ENCODE results near the gene KCTD3. TPM values are rescaled to one million over a fixed set of nuclear protein-coding genes. Genes with fewer than 3 reads are reported as not detected.

KCTD3 gene
- total RNA-seq, 1 donor from 2014 or later = 57.9 TPM

DNA sequence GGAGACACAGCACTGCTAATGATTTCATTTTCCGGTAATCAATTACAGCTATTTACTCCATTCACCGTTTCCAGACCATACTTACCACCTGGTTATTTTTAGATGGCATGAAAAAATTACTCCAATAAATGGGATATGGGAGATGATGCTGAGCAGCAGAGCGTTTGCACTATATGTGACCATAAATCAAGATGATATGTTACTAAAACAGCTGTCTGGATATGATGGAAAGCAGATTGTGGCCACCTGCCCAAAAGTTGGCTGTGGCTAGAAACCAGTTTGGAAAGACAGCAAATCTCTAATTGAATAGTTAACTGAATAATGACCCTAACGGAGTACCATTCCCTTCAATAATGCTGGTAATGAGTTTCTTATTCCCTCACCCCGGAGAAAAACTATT lies 22.5 kb upstream of the KCTD3 start:
- H3K9me3 Mint-ChIP-seq = no peaks in the 10 kb centered on the region
- no peaks in the 10 kb centered on the region for H3K4me1 Mint-ChIP-seq
- no peak overlapping the region for H3K4me3 Mint-ChIP-seq
- TF ChIP-seq, protein P1, sequence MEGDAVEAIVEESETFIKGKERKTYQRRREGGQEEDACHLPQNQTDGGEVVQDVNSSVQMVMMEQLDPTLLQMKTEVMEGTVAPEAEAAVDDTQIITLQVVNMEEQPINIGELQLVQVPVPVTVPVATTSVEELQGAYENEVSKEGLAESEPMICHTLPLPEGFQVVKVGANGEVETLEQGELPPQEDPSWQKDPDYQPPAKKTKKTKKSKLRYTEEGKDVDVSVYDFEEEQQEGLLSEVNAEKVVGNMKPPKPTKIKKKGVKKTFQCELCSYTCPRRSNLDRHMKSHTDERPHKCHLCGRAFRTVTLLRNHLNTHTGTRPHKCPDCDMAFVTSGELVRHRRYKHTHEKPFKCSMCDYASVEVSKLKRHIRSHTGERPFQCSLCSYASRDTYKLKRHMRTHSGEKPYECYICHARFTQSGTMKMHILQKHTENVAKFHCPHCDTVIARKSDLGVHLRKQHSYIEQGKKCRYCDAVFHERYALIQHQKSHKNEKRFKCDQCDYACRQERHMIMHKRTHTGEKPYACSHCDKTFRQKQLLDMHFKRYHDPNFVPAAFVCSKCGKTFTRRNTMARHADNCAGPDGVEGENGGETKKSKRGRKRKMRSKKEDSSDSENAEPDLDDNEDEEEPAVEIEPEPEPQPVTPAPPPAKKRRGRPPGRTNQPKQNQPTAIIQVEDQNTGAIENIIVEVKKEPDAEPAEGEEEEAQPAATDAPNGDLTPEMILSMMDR (conservative IDR thresholded peaks at IDR 0.05) = no peak
- DNase-seq (ENCODE audit: low read depth, low spot score) = no peak
- H3K27ac Mint-ChIP-seq (ENCODE audit: unreplicated experiment) = no peak overlapping the region
- no peaks in the 10 kb centered on the region for H3K27me3 Mint-ChIP-seq (ENCODE audit: low read depth)
- H3K36me3 Mint-ChIP-seq (ENCODE audit: low read depth) = no peaks in the 10 kb centered on the region

DNA sequence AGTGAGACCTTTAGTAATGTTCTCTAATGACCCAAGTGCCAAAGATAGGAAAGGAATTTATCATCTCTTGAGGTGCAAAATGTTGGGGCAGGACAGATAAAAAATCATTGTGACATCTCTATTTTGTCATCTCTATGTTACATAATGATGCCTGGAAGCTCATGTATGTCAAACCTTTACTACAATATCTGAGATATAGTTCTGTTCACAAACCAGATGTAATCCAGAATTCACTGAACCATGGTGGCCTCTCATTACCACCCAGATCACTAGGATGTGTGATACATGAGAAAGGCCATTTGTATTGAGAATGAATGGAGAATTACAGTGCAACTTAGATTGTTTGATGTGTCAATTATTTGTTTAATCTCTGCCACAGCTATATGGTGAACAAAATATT lies 22.0 kb upstream of the KCTD3 start:
- no peaks in the 10 kb centered on the region for H3K9me3 Mint-ChIP-seq

DNA sequence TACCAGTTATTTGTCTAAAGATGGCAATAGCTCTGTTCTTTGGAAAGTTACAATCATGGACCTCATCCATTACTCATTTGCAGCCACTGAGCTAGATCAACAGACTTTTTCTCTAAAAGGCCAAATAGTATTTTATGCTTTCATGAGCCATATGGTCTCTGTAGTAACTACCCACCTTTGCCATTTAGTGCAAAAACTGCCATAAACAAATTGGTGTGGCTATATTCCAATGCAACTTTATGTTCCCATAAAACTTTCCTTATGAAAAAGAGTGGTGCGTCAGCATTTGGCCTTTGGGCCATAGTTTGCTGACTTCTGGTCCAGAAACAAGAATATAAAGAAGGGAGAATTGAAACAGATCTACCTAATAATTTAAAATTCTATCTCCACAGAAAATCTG lies 20.1 kb upstream of the KCTD3 start:
- TF ChIP-seq, protein P1 (conservative IDR thresholded peaks at IDR 0.05) = no peak
- DNase-seq (ENCODE audit: low read depth, low spot score) = no peak
- Mint-ChIP-seq H3K27me3 (ENCODE audit: low read depth) (no peaks in the 10 kb centered on the region), H3K9me3 (no peaks in the 10 kb centered on the region), H3K4me1 (no peaks in the 10 kb centered on the region), H3K36me3 (ENCODE audit: low read depth) (no peaks in the 10 kb centered on the region), H3K27ac (ENCODE audit: unreplicated experiment) (no peak overlapping the region), H3K4me3 (no peak overlapping the region)

More for the DNA sequence above, 22.0 kb upstream of the KCTD3 start:
- no peak overlapping the region for H3K27ac Mint-ChIP-seq (ENCODE audit: unreplicated experiment)
- H3K4me3 Mint-ChIP-seq = no peak overlapping the region
- H3K4me1 Mint-ChIP-seq = no peaks in the 10 kb centered on the region
- no peaks in the 10 kb centered on the region for H3K27me3 Mint-ChIP-seq (ENCODE audit: low read depth)
- DNase-seq (ENCODE audit: low read depth, low spot score) = no peak
- TF ChIP-seq, protein P1 (conservative IDR thresholded peaks at IDR 0.05) = no peak
- no peaks in the 10 kb centered on the region for H3K36me3 Mint-ChIP-seq (ENCODE audit: low read depth)

DNA sequence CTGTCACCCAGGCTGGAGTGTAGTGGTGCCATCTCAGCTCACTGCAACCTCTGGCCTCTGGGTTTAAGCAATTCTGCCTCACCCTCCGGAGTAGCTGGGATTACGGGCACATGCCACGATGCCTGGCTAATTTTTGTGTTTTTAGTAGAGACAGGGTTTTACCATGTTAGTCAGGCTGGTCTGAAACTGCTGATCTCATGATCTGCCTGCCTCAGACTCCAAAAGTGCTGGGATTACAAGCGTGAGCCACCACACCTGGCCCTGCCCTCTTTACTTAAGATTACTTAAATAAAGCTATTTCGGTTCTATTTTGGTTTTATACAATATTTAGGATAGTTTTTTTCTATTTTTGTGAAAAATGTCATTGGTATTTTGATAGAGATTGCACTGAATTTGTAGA lies 15.3 kb upstream of the KCTD3 start:
- Mint-ChIP-seq H3K36me3 (ENCODE audit: low read depth) (peaks cover 2% of the 10 kb centered on the region), H3K4me3 (no peak overlapping the region), H3K4me1 (no peaks in the 10 kb centered on the region), H3K27ac (ENCODE audit: unreplicated experiment) (no peak overlapping the region), H3K27me3 (ENCODE audit: low read depth) (no peaks in the 10 kb centered on the region), H3K9me3 (peaks cover 5% of the 10 kb centered on the region)
- DNase-seq (ENCODE audit: low read depth, low spot score) = no peak
- TF ChIP-seq, protein P1 (conservative IDR thresholded peaks at IDR 0.05) = no peak

DNA sequence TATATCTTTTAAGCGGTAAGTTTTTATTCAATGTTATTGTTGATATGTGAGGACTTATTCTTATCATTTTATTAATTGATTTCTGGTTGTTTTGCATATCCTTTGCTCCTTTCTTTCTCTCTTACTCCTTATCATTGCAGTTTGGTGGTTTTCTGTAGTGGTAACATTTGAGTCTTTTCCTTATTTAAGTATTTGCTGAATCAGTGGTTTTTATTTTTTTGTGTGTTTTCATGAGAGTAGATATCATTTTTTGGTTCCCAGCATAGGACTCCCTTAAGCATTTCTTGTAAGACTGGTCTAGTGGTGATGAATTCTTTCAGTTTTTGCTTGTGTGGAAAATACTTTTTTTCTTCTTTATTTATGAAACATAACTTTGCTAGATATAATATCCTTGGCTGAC lies 12.2 kb upstream of the KCTD3 start:
- peaks cover 2% of the 10 kb centered on the region for H3K36me3 Mint-ChIP-seq (ENCODE audit: low read depth)
- peaks cover 8% of the 10 kb centered on the region for H3K9me3 Mint-ChIP-seq
- DNase-seq (ENCODE audit: low read depth, low spot score) = no peak
- H3K4me1 Mint-ChIP-seq = peaks cover 3% of the 10 kb centered on the region
- no peak overlapping the region for H3K4me3 Mint-ChIP-seq
- peak overlapping the region; percentile 30 for H3K27ac Mint-ChIP-seq (ENCODE audit: unreplicated experiment)
- no peaks in the 10 kb centered on the region for H3K27me3 Mint-ChIP-seq (ENCODE audit: low read depth)
- TF ChIP-seq, protein P1 (conservative IDR thresholded peaks at IDR 0.05) = no peak

DNA sequence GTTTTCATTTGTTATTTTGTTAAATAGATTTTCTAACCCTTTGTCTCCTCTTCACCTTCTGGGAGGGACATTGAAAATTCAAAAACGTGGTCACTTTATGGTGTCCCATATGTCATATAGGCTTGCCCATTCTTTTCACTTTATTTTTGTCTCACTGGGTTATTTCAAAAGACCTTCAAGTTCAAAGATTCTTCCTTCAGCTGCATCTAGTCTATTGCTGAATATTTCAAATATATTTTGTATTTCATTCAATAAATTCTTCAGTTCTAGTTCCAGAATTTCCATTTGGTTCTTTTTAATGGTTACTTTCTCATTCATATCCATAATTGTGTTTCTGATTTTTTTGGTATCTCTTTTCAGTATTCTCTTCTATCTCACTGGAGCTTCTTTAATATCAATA lies 11.6 kb upstream of the KCTD3 start:
- H3K27ac Mint-ChIP-seq (ENCODE audit: unreplicated experiment) = no peak overlapping the region
- H3K9me3 Mint-ChIP-seq = peaks cover 8% of the 10 kb centered on the region
- no peaks in the 10 kb centered on the region for H3K27me3 Mint-ChIP-seq (ENCODE audit: low read depth)
- H3K4me1 Mint-ChIP-seq = peaks cover 3% of the 10 kb centered on the region
- no peak overlapping the region for H3K4me3 Mint-ChIP-seq
- TF ChIP-seq, protein P1 (conservative IDR thresholded peaks at IDR 0.05) = no peak
- DNase-seq (ENCODE audit: low read depth, low spot score) = no peak
- peaks cover 2% of the 10 kb centered on the region for H3K36me3 Mint-ChIP-seq (ENCODE audit: low read depth)
